GM20000 (cell line): Measurements from ENCODE around the gene TTC16.

Experiments used
- DNase-seq: peaks from one replicate; pipeline ENCODE4 v3.0.0; 2012; ENCODE audit warnings: low spot score
- CTCF ChIP-seq: IDR thresholded peaks from 2 replicates; pipeline ENCODE4 v1.5.1; 2012; ENCODE audit warnings: mild to moderate bottlenecking, control low read depth; ENCODE audit errors: extremely low read depth, missing control alignments

TTC16 gene

GRCh38 chr9:127730799-127731410 lies 15.0 kb downstream of the TTC16 start:
- DNase-seq = no peak
- no peak for TF ChIP-seq CTCF

- TF ChIP-seq CTCF = no peak
- no peak for DNase-seq
Observed at GRCh38 chr9:127731938-127732337, 16.1 kb downstream of the TTC16 start.

- no peak for TF ChIP-seq CTCF
- DNase-seq = no peak
Observed at GRCh38 chr9:127732444-127732843, 16.6 kb downstream of the TTC16 start.

GRCh38 chr9:127733614-127734013 lies 17.7 kb downstream of the TTC16 start:
- TF ChIP-seq CTCF = no peak
- DNase-seq = no peak

GRCh38 chr9:127734247-127734746 lies 18.4 kb downstream of the TTC16 start:
- no peak for DNase-seq
- no peak for TF ChIP-seq CTCF

GRCh38 chr9:127734747-127735529 lies 19.1 kb downstream of the TTC16 start, which contains the start of gene TOR2A:
Gene TOR2A, minus strand, starts transcription at chr9:127735294. Its CDS starts 24 bp downstream, at chr9:127735270.
- peak; percentile 96 for TF ChIP-seq CTCF
- DNase-seq = peak; percentile 100

GRCh38 chr9:127735530-127736185 lies 19.8 kb downstream of the TTC16 start:
- DNase-seq = no peak
- no peak for TF ChIP-seq CTCF
